GM19043 (cell line): Measurements from ENCODE around the gene ERBIN.
"Not testable (repeated sequence)": the region's sequence is repeated elsewhere in the genome, so short reads cannot be mapped to it uniquely, and the experiment has no call there.

Experiments used
- ATAC-seq: cut with Tn5 transposase; IDR thresholded peaks from one replicate; pipeline ENCODE4 v1.9.1; 2021; ENCODE audit warnings: low read depth; ENCODE audit not compliant: unreplicated experiment

Gene ERBIN

DNA sequence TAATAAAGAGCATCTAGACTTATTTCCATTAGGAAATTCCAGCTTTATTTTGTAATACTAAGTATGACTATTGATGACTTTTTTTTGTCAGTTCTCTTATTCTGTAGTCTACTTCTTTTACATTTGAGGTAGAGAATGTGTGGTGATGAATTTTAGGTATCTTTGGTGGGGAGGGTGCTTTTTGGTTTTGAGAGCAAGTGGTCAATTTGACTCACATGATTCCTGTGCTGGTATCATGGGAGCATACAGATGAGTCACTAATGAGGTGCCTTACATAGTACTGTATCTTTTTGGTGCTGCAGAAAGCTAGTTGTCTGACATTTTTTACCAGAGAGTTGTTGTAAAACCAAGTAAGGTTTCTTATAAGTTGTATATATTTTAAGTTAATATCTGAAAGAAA is 35.3 kb downstream of the ERBIN start:
- peak; percentile 74 for ATAC-seq

DNA sequence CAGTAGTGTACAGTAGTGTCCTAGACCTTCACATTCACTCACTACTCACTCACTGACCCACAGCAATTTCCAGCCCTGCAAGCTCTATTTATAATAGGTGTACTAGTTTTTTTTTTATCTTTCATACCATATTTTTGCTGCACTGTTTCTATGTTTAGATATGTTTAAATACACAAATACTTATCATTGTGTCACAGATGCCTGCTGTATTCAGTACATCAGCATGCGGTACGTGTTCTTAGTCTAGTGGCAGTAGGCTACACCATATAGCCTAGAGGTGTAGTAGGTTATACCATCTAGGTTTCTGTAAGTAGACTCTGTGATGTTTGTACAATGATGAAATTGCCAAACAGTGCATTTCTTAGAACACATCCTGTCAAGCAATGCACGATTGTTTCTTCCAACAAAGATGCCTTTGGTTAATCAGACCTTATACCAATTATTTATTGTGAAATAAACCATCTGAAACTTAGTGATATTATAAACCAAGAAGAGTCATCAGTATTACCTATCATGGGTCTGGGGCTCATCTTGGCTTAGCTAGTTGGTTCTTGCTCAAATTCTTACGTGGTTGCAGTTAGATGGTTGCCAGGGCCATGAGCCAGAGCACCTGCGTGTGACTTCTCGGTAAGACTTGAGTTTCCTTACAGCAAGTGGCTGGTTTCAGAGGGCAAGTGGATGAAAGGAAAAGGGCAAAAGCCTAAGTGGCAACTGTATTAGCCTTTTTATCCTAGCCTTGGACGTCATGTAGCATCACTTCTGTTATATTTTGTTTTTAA is 41.1 kb downstream of the ERBIN start:
- ATAC-seq = no peak

DNA sequence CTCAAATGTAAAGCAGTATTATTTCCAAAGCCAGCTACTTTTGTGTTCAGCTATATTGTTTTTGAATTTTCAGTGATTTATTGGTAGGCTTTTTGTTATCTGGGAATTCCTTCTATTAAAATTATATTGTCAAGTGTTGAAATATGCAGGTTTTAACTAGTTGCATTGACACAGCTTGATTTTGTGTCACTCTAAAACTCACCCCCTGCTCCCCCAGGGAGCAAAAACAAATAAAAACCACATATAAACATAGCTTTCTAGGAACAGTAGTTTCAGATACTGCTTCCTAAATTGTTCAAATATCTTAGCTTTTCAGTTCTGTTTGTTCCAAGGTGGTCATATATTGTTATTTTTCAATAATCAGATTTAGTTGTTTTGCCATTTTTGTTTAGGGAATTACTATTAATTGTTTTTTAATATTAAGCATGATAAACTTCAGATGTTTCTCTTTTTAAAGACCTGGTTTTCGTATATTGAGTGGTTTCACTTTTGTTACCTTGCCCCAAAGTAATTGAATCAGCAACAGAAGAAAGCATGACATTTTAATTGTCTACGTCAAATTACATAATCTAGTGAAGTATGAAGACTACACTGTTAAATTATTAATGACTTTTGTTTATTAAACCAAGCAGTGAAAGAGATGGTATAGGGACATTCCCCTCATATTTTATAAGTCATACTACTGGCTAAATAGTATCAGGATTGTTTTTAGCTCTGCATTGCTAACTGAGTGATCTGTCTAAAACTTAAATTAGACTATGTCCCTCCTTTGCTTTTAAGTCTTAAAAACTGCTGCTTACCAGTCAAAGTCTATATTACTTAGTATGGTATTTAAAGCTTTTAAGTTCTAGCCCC is 43.4 kb downstream of the ERBIN start:
- no peak for ATAC-seq

DNA sequence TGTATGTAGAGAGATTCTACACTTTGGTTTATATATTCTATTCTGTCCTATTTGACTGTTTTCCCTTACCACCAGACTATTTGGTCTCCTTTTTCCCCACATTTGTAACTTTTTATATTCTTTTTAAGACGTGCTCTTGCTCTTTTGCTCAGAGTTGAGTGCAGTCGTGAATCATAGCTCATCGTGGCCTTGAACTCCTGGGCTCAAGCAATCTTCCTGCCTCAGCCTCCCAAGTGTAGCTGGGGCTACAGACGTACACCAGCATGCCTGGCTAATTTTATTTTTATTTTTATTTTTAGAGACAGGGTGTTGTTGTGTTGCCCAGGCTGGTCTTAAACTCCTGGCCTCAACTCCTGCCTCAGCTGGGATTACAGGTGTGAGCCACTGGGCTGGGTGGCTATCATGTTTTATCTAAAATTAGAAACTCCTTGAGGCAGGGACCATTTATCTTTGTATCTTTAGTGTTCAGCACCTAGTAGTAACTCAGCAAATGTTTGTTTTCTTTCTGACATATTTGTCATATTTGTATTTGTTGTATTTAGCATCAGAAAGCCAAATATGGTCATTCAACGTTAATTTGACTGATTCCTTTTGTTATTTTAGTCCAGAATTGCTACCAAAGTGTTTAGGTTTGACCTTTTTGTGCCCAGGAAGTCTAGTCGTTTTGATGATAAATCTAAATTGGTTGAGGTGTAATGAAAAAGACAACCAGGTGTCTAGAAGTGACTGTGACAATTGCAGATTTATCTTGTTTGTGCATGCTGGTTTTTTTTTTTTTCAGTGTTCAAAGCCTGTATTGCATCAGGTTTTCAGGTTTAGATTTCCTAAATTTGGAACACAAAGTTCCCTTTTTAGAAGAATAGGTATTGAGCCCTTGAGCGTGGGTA is 44.3 kb downstream of the ERBIN start:
- no peak for ATAC-seq

DNA sequence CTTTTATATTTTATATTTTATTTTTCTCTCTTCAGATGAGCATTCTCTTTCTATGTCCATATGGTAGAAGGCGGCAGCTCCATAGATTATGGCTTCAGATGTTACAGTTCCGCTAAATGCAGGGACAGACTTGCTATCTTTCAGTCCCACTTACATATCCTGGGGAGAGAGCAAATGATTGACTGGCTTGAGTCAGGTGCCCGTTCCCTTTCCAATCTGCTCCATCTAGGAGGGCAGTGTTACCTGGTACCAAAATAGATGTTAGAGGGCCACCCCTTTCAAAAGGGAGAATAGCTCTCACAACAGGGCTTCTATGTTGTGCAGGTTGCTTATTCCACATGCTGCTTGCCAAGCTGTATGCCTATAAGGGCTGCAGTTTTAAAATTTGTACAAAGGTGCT is 45.3 kb downstream of the ERBIN start:
- ATAC-seq = no peak

DNA sequence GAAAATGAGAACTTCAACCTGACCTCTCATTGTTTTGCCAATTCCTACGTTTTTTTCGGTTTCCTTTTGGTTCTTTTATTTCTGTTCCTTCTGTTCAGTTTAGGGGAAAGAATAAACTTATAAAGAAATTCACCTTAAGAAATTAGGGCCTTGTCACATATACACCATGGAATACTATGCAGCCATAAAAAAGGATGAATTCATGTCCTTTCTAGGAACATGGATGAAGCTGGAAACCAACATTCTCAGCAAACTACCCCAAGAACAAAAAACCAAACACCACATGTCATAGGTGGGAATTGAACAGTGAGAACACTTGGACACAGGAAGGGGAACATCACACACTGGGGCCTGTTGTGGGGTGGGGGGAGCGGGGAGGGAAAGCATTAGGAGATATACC is 46.5 kb downstream of the ERBIN start:
- not testable (repeated sequence) for ATAC-seq

DNA sequence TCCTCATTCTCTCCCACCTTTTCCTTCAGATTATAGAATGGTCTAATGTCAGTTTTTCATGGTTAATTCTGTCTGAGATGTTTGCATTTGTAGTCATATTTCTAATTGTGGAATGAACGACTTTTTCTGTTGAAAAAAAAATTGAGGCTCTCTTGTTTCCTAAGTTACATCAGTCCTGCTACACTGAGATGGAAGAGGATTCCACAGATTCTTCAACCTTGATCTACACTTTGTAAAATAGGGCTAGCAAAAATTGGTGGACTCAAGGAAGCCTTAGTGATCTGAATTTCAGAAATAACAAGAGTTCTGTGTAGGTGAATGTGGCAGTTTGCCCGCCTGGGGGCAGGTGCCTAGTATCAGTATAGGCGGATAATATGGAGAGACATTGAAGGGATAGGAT is 51.9 kb downstream of the ERBIN start:
- no peak for ATAC-seq

DNA sequence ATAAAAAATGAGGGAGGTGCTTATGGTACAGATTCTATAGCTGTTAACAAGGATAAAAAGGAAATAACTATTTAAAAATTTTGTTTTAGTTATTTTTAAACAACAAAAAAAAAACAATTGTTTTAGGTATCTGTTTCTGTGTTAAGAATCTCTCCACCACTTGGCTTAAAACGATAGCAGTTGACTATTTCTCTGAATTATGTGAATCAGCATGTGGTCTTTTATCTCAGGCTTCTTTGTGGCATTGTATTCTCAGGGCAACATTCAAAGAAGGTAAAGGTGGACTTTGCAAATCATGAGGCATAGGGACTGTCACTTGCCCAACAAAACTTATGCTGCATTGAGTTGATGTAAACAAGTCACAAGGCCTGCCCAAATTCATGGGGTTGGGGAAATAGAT is 55.2 kb downstream of the ERBIN start:
- no peak for ATAC-seq

DNA sequence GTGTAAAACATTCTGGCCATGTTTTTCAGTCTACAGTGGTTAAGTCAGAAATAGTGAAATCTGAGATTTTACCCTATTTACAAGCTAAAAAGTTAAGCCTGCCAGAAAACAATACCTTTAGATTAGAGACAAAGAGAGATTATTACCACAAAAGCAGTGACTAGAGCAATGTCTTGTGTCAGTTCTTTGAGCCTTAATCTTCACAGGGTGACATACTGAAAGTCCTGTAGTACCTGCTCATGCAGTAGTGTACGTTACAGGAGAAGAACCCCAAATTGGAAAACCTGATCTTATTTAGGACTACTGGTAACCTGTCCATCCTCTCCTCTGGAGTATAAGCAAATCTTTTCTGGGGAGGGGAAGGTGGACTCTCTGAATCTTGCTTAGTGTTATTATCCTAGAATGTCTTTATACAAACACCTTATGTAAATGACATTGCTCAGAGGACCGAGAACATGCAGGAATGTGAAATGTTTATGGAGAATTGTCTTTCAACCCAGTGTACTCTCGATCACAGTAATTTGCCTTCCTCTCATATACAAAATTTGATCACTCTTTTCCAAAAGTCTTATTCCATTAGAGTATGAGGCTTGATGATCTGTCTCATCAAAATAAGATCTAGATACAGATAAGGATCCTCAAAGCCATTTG is 55.7 kb downstream of the ERBIN start:
- ATAC-seq = no peak

DNA sequence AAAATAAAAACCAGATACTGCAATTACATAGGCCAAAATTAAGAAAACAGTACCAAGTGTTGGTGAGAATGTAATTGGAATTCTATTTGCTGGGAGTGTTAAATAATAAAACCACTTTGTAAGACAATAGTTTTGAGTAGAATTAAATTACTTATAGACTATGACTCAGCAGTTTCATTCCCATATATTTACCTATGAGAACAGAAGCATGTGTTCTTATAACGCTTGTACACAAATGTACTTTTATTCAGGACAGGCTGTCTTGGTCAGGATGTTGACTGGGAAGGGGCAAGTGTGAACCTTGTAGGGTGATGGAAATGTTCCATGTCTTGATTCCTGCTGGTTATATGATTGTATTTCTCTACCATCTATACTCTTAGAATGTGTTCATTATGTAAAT is 56.3 kb downstream of the ERBIN start:
- ATAC-seq = no peak

DNA sequence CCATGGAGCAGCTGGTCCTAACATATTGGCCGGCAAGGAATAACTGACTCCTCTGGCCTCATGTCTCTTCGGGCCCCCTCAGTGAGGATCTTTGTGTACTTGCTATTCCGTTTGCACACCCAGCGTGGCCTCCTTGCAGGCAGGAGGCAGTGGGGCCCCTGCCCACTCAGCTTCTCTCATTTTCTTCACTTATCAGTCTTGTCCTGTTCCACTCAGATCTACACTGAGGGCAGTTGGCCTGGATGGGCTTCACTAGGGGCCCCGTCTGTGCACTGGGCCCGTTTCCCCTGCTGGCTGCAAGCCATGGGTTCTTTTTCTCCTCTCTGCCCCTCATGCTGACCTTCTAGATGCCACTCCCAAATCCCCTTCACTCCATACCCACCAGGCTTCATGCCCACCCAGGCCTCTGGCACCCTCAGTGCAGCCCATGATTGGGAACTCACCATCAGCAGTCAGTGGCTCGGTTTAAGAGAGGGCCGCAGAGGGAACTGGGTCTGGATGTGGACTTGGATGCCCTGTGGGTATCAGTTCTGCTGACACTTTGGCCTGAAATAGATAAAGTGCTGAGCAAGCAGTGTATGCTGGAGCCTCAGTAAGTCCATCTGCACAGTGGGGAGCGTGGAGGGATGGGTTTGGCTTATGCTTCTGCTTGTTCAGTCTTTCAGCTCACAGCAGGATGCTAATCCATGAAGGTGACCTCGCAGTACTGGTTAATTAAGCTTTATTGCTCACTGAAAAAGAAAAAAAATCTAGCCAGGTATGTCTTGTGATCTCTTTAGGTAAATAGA is 57.9 kb downstream of the ERBIN start:
- ATAC-seq = no peak

DNA sequence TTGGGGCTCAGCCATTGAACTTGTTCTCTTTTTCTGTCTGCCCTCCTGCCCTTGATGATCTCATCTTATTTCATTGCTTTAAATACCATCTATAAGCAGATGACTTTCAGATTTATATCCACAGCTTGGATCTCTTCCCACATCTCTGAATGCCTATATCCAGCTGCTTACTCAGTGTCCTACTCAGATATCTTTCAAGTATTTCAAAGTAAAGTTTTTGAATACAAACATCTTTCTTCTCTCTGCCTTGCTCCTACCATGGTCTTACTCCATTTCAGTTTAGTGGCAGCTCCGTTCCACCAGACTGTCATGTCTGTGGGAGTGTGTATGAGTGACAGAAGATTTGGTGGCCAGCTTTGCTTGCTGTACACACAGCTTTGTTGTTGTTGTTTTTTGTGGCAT is 59.7 kb downstream of the ERBIN start:
- no peak for ATAC-seq

DNA sequence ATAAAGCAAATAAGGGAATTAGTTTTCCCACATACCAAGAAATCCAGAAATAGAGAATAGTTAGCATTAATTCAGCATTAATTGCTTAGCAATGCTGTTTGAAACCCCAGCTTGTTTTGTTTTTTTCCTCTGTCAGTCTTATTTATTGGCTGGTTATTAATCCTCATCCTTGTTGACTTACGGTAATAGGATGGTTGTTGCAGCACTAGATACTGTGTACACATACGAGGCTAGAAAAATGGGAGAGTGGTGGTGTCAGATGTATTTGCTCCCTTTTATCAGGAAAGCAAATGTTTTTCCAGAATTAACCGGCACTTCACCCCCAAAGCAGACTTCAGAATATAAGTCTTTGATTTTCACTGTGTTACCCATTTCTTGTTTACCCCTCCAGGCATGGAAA is 60.4 kb downstream of the ERBIN start:
- no peak for ATAC-seq

DNA sequence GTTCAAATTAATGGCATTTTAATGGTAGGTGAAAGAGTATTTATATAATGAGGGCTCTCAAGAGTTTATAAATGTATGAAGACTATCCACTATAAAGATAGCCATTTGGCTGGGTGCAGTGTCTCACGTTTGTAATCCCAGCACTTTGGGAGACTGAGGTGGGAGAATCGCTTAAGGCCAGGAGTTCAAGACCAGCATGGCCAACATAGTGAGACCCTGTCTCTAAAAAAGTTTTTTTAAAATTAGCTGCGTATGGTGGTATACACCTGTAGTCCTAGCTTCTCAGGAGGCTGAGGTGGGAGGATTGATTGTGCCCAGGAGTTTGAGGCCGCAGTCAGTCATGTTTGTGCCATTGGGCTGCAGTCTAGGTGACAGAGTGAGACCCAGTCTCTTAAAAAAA is 61.6 kb downstream of the ERBIN start:
- no peak for ATAC-seq

DNA sequence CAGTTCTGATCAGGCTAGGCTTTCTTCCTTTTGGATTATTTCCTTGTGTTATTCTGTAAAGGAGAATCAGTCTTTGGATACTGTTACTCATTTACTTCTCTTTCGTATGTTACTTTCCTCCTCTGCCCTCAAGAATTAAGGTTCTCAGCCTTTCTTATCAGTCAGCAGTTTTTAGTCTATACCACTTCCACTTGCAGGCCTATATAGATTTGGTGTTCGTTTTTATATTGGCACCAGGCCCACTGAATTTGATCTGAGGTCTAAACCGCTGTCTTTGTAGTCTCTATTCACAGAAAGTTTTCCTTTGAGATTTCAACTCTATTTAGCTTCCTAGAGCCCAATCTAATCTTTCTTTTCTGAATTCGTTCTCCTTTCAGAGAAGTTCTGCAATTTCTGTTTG is 62.8 kb downstream of the ERBIN start:
- no peak for ATAC-seq

DNA sequence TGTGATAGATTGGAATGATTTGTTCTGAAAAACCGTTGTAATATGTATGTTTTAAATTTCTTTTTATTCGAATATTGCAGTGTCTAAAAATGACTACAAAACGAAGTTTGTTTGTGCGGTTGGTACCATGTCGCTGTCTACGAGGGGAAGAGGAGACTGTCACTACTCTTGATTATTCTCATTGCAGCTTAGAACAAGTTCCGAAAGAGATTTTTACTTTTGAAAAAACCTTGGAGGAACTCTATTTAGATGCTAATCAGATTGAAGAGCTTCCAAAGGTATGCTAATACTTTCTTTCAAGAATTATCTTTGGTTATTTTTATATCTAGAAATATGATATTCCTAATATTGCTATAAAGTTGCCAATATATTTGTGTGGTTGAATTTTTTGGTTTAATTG is 66.3 kb downstream of the ERBIN start:
- ATAC-seq = no peak

DNA sequence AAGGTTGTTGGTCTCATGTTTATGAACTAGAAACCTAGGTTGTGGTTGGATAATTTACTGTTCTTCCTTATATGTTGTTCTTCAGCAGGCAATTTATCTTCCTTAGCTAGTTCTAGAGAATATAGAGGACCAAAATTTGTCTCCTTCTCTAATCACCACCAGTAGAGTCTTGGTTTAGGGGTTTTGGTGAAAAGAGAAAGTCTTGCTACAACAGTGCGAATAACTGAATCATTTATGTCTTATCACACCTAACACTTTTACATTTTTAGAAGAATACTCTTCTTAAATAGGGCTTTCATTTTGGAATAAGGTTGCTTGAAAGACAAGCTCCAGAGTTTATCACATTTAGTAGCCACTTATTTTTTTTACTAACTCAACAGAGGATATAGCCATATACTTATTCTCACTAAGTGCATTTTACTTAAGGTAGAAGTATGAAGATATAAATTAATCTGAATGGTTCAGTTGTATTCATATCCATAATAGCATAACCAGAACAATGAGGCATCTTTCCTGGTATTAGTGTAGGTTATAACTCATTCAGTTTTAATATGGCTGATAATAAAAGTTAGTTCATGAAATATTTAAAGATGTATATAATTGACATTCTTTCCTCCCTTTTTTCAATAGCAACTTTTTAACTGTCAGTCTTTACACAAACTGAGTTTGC is 67.9 kb downstream of the ERBIN start:
- ATAC-seq = no peak

DNA sequence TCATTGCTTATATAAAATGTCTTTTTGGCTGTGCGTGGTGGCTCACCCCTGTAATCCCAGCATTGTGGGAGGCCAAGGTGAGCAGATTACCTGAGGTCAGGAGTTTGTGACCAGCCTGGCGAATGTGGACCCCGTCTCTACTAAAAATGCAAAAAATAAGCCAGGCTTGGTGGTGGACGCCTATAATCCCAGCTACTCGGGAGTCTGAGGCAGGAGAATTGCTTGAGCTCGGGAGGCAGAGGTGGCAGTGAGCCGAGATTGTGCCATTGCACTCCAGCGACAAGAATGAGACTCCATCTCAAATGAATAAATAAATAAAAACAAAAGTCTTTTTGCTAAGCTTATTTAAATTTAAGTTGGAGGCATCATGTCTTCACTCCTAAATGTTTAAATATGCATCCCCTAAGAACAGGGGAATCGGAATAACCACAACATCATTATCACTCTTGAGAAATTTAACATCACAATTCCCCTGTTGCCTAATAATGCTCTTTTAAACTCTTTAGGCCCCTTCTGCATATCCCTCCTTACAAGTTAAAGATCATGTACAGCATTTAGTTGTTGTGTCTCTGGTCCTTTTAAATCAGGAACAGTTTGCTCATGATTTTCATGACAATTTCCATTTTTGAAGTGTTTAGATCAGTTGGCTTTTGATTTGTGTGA is 72.8 kb downstream of the ERBIN start:
- no peak for ATAC-seq

DNA sequence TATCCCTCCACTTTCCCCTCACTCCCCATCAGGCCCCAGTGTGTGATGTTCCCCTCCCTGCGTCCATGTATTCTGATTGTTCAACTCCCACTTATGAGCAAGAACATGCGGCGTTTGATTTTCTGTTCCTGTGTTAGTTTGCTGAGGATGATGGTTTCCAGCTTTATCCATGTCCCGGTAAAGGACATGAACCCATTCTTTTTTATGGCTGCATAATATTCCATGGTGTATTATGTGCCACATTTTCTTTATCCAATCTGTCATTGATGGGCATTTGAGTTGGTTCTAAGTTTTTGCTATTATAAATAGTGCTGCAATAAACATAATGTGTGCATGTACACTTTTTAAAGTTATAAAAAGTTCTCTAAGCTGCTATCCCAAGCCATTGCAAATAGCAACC is 75.6 kb downstream of the ERBIN start:
- ATAC-seq = no peak
